K562 (cell line): ENCODE data around the gene CARD11. TPM values are rescaled to one million over a fixed set of nuclear protein-coding genes. Genes with fewer than 3 reads are reported as not detected.

ENCODE experiments used
- ARHGAP35 ChIP-seq: fragments of 450-650 bp; IDR thresholded peaks from 2 replicates; pipeline ENCODE4 v1.6.1; 2018; ENCODE audit not compliant: partially characterized antibody
- CCNT2 ChIP-seq: IDR thresholded peaks from 2 replicates; pipeline ENCODE4 v1.6.1; 2011; ENCODE audit warnings: borderline replicate concordance, low read depth, mild to moderate bottlenecking, moderate library complexity, mixed read lengths, low read length; ENCODE audit not compliant: insufficient read length; ENCODE audit errors: extremely low read depth
- CREM ChIP-seq: IDR thresholded peaks from 2 replicates; pipeline ENCODE4 v1.6.1; 2014; ENCODE audit warnings: antibody characterized with exemption, low read depth
- CXXC5 ChIP-seq: fragments of 250-450 bp; sonication (Bioruptor Pico); IDR thresholded peaks from 2 replicates; pipeline ENCODE4 v1.8.0; 2022; ENCODE audit warnings: inconsistent platforms, mild to moderate bottlenecking, moderate library complexity
- GTF2F1 ChIP-seq: IDR thresholded peaks from 2 replicates; pipeline ENCODE4 v1.6.1; 2011; ENCODE audit warnings: low read depth, low read length, improper control_type of control experiment
- ILK ChIP-seq: fragments of 450-650 bp; IDR thresholded peaks from 2 replicates; pipeline ENCODE4 v1.6.1; 2016; ENCODE audit warnings: missing genetic modification characterization, low read depth, mild to moderate bottlenecking, missing compliant biosample characterization, moderate library complexity, borderline replicate concordance
- IRF2 ChIP-seq: sonication (generic); formaldehyde crosslinking; IDR thresholded peaks from 2 replicates; pipeline ENCODE4 v1.8.1; 2022; ENCODE audit warnings: mild to moderate bottlenecking, missing genetic modification reagents
- POLR2A ChIP-seq: fragments of 450-650 bp; conservative IDR thresholded peaks from 2 replicates; pipeline ENCODE4 v1.6.1; 2016
- POLR2G ChIP-seq: fragments of 200-400 bp; formaldehyde crosslinking; IDR thresholded peaks from 2 replicates; pipeline ENCODE4 v1.6.1; 2017; ENCODE audit warnings: low read depth, mild to moderate bottlenecking, antibody characterized with exemption, low read length, moderate library complexity
- RFX1 ChIP-seq: fragments of 450-650 bp; IDR thresholded peaks from 2 replicates; pipeline ENCODE4 v1.6.1; 2016; ENCODE audit warnings: mild to moderate bottlenecking, moderate library complexity
- SMAD1 ChIP-seq: fragments of 150-350 bp; IDR thresholded peaks from 2 replicates; pipeline ENCODE4 v1.6.1; 2014; ENCODE audit warnings: low read length, low read depth; ENCODE audit not compliant: partially characterized antibody
- TBL1XR1 ChIP-seq, 2 experiments: IDR thresholded peaks; 2 replicates each; pipeline ENCODE4 v1.6.1; 2012; ENCODE audit warnings: improper control_type of control experiment in 2 of 2, low read length in 2 of 2, mild to moderate bottlenecking in 1 of 2
- TEAD4 ChIP-seq, 2 experiments: sonication (generic) in 1 of 2; formaldehyde crosslinking in 1 of 2; IDR thresholded peaks; 2 replicates each; pipeline versions ENCODE4 v1.6.1 to v1.8.0; 2012 to 2022; ENCODE audit warnings: borderline replicate concordance in 1 of 2, inconsistent platforms in 1 of 2, low read length in 1 of 2, mild to moderate bottlenecking in 1 of 2, missing genetic modification reagents in 1 of 2
- polyA plus RNA-seq, 8 experiments: library from polyadenylated mRNA; depleted of rRNA in 4 of 8; stranded (reverse) in 5 of 8; unstranded in 3 of 8; fragments of >200 nt; fragmentation: Nextera tagmentation in 2 of 8; fragmentation: Illumina TruSeq in 1 of 8; extraction: Ambion mirVana in 2 of 8; extraction: Trizol in 1 of 8; gene quantifications; 2 replicates each; pipeline versions ENCODE4 v1.2.1 to v1.2.3, GENCODE V29; 2011 to 2014; ENCODE audit warnings: inconsistent platforms in 1 of 8, missing spikeins in 1 of 8
- total RNA-seq, 7 experiments: library from RNA; depleted of rRNA in 6 of 7; stranded (reverse); fragments of >200 nt in 6 of 7; fragmentation: Illumina TruSeq in 2 of 7; extraction: Trizol in 2 of 7; gene quantifications; 2 replicates each; pipeline versions ENCODE4 v1.2.1 to v1.2.3, GENCODE V29; 2011 to 2021; ENCODE audit warnings: low replicate concordance in 1 of 7
- TF ChIP-seq, protein P1 (sequence below): fragments of 450-650 bp; IDR thresholded peaks from 2 replicates; pipeline ENCODE4 v1.6.1; 2016
- TF ChIP-seq, protein P2 (sequence below), 2 experiments: fragments of 450-650 bp; IDR thresholded peaks; 2 replicates each; pipeline ENCODE4 v1.6.1; 2016; ENCODE audit warnings: mild to moderate bottlenecking in 2 of 2, borderline replicate concordance in 1 of 2, low read depth in 1 of 2, moderate library complexity in 1 of 2
- TF ChIP-seq, protein P3 (sequence below): sonication (generic); formaldehyde crosslinking; IDR thresholded peaks from 2 replicates; pipeline ENCODE4 v1.8.0; 2023; ENCODE audit warnings: mild to moderate bottlenecking, missing genetic modification reagents

CARD11 gene
- total and polyA plus RNA-seq, 9 of the 15 experiments (the other 6 are each of a cell fraction or from before 2014, with no cell fraction given) = 0.07 to 12.8 (median 5.7) TPM

DNA sequence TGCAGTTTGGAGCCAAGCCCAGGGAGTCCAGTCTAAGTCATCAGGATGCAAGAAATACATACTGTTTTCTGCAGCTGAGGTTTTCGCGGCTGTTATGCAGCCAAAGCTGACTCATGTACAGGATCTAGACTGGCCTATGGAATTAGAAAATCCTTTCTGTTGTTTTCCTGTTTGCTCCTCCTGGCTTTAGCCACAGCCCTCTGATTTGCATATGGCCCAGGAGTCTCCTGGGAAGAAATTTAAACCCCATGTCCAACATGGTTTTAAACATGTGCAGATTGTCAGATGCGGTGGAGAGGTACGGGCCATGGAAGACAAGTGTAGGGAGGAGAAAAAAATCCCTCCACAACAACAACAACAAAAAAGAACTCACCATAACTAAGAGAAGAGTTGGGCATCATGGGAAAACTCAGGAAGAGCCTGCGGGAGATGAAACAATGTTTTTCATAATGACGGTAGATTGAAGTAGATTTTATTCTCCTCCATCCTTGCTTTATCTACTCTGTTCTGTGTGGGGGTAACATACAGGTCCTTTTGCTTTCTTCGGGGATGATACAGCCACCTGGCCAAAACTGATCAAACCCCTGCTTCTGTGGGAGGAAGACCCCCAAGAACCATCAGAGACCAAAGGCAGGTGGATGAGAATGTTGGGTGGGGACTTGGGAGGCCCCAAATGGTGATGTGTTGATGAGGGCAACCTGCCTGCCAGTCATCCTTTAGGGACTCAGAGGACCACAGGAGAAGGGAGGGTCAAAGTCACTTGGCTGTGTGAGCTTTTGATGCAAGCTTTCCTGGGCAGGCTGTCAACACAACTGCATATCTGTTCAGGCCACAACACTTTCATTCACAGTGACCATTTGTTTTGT lies 169.7 kb downstream of the CARD11 start (continued):
- no peak for TF ChIP-seq ILK (tag)
- TF ChIP-seq, protein P1, sequence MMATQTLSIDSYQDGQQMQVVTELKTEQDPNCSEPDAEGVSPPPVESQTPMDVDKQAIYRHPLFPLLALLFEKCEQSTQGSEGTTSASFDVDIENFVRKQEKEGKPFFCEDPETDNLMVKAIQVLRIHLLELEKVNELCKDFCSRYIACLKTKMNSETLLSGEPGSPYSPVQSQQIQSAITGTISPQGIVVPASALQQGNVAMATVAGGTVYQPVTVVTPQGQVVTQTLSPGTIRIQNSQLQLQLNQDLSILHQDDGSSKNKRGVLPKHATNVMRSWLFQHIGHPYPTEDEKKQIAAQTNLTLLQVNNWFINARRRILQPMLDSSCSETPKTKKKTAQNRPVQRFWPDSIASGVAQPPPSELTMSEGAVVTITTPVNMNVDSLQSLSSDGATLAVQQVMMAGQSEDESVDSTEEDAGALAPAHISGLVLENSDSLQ = peak; percentile 63; the same call in 1 of the 2 replicates
- TF ChIP-seq POLR2G = peak; percentile 51
- no peak for TF ChIP-seq RFX1
- TF ChIP-seq CCNT2 = no peak
- peak; percentile 78 for TF ChIP-seq SMAD1
- TF ChIP-seq, protein P2, sequence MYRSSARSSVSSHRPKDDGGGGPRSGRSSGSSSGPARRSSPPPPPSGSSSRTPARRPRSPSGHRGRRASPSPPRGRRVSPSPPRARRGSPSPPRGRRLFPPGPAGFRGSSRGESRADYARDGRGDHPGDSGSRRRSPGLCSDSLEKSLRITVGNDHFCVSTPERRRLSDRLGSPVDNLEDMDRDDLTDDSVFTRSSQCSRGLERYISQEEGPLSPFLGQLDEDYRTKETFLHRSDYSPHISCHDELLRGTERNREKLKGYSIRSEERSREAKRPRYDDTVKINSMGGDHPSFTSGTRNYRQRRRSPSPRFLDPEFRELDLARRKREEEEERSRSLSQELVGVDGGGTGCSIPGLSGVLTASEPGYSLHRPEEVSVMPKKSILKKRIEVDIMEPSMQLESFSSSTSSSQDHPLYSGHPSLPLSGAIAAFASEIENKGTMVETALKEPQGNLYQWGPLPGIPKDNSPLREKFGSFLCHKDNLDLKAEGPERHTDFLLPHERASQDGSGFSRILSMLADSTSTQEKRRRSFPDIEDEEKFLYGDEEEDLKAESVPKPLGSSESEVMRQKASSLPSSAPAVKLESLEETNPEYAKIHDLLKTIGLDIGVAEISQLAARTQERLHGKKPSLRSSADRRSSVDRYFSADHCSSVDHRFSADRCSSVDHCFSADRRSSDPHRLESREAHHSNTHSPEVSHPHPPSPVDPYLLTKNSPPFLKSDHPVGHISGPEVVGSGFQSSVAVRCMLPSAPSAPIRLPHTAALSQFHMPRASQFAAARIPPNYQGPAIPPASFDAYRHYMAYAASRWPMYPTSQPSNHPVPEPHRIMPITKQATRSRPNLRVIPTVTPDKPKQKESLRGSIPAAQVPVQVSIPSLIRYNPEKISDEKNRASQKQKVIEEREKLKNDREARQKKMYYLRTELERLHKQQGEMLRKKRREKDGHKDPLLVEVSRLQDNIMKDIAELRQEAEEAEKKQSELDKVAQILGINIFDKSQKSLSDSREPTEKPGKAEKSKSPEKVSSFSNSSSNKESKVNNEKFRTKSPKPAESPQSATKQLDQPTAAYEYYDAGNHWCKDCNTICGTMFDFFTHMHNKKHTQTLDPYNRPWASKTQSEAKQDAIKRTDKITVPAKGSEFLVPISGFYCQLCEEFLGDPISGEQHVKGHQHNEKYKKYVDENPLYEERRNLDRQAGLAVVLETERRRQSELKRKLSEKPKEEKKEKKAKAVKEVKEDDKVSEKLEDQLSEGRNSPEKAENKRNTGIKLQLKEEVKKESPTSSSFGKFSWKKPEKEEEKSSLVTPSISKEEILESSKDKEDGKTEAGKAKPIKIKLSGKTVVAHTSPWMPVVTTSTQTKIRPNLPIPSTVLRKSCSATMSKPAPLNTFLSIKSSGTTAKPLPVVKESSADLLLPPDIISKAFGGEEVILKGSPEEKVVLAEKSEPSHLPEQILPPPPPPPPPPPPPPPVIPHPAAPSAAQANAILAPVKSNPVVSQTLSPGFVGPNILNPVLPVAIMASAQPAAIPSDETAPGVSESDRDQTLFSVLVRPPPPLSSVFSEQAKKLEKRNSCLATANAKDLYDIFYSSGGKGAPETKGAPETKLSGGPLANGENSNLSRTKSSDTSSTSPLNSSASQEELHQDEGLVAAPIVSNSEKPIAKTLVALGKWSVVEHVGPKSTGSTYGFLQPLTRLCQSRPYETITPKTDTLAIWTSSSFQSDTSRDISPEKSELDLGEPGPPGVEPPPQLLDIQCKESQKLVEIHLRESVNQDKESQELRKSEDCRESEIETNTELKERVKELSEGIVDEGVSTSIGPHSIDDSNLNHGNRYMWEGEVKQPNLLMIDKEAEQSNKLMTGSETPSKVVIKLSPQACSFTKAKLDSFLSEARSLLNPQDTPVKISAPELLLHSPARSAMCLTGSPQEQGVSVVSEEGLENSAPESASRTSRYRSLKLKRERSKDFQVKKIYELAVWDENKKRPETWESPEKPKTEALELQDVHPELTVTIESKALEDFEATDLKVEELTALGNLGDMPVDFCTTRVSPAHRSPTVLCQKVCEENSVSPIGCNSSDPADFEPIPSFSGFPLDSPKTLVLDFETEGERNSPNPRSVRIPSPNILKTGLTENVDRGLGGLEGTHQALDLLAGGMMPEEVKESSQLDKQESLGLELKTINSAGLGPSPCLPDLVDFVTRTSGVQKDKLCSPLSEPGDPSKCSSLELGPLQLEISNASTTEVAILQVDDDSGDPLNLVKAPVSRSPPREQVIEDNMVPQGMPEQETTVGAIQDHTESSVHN (IDR thresholded peaks at IDR 0.05; ENCODE audit: borderline replicate concordance in 1 of 2, low read depth in 1 of 2) = no peak
- peak; percentile 70 for TF ChIP-seq TEAD4 (IDR thresholded peaks at IDR 0.05; ENCODE audit: low read length)
- no peak for TF ChIP-seq TEAD4 (CRISPR knock-in tag; IDR thresholded peaks at IDR 0.05; ENCODE audit: borderline replicate concordance)
- TF ChIP-seq, protein P3, sequence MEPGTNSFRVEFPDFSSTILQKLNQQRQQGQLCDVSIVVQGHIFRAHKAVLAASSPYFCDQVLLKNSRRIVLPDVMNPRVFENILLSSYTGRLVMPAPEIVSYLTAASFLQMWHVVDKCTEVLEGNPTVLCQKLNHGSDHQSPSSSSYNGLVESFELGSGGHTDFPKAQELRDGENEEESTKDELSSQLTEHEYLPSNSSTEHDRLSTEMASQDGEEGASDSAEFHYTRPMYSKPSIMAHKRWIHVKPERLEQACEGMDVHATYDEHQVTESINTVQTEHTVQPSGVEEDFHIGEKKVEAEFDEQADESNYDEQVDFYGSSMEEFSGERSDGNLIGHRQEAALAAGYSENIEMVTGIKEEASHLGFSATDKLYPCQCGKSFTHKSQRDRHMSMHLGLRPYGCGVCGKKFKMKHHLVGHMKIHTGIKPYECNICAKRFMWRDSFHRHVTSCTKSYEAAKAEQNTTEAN (CRISPR knock-in tag) = no peak
- peak; percentile 99 for TF ChIP-seq POLR2A
- no peak for TF ChIP-seq IRF2 (CRISPR knock-in tag)
- TF ChIP-seq CXXC5 (CRISPR knock-in tag) = no peak
- TF ChIP-seq ARHGAP35 = peak; percentile 59
- peak in 1 of 2 experiments; percentile 77; a peak in 1 of 4 replicates for TF ChIP-seq TBL1XR1 (IDR thresholded peaks at IDR 0.05; ENCODE audit: low read length in 2 of 2)
- peak; percentile 35; the same call in 1 of the 2 replicates for TF ChIP-seq CREM
- TF ChIP-seq GTF2F1 = peak; percentile 96
